Measurements from ENCODE around the gene ANKS1B.
A peak's percentile ranks its signal among the peaks of the same experiment; 100 is the strongest.

ANKS1B gene

DNA sequence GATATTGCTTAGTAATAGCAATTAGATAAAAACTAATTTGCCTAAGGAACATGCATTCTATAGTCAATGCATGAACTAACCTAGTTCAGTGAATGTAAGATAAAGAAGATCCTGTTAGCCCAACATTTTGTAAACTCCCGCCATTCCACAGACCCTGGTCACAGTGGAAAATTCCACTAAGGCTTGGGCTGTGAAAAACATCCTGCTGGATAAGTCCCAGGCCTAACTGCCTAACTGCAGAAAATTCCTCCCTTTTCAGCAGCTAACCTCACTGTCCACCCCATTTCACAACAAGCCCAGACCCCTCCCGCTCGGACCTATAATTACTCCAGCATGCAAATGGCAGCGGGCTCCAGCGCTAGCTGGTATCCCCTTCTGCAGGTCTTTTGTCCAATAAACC is 435.1 kb downstream of the ANKS1B start:
- no peak for FAIRE-seq

DNA sequence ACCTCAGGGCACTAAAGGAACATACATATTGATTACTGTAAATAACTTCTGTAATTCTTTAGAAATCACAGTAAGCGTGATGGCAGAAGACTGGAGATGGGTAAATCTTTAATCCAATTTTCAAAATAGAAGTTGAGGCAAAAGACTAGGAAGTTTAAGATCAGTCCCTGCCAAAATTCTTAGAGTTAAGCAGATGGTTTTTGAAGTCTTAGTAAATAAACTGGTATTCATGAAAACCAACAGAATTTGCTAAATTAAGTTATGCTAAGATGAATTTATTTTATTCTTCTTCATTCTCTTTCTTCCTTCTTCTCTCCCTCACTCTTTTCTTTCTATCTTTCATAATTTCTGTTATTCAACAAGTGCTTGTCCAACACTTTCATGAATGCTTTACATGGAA is 435.5 kb downstream of the ANKS1B start:
- no peak for FAIRE-seq

DNA sequence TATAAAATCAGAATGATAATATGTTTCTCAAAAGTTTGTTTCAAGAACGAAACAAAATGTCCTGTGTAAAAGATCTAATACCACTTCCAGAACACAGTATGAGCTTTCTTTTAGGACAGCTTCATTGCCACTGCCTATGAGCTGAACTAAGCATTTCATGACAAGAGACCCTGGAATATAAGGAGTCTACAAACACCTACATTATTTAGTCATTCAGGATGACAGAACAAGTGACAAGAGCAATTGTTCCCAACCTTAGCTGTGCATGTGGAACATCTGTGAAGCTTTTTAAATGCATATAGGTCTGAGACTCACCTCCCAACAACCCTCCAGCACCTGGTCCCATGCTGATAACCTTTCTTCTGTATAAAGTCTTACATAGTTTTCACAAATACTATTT is 440.3 kb downstream of the ANKS1B start:
- no peak for FAIRE-seq

DNA sequence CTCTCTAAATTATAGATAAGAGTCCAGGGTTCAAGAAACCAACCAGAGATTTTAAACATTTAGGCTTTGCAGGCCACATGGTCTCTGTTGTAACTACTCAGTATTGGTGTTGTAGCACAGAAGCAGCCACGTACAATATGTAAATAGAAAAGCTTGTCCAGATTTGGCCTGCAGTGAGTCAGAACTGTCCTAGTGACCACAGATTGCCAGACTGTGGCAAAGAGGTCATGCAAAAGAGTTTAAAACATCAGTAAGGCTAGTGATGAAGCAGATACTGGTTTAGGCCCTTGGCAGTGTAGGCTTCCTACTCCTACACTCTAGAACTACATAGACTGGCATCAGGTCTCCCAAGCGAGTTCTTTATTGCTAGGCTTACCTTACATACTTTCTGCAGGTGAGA is 454.8 kb downstream of the ANKS1B start:
- no peak for FAIRE-seq

DNA sequence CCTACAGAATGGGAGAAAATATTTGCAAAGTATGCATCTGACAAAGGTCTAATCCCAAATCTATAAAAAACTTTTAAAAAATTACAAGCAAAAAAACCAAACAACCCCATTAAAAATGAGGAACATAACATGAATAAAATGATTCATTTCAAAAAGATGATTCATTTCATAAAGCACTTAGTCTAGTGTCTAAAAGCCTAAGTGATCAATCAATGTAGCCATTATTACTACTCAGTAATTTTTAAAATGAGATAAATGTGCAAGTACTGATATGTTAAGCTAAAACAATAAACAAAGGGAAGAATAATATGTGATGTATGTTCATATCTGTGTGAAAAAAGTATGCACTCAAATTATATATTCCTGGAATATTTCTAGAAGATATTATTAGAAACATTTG is 456.3 kb downstream of the ANKS1B start:
- peak; percentile 14 for FAIRE-seq

DNA sequence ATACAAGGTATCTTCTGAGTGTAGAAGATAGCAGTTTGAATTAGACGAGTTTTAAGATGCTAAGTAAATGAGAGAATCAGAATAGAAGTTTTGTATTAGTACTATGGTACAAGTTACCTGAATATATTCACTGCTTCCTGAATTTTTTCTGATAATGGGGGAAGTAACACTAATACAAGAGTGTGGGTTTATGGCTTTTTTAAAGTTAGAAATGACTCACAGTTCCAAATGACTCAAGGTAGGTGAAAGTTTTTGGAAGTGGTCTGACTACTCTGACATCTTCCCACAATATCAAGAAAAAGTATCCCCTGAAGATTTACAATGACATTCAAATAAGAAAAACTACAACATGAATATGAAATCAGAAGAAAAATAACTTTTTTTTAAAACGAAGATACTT is 460.9 kb downstream of the ANKS1B start:
- FAIRE-seq = no peak

DNA sequence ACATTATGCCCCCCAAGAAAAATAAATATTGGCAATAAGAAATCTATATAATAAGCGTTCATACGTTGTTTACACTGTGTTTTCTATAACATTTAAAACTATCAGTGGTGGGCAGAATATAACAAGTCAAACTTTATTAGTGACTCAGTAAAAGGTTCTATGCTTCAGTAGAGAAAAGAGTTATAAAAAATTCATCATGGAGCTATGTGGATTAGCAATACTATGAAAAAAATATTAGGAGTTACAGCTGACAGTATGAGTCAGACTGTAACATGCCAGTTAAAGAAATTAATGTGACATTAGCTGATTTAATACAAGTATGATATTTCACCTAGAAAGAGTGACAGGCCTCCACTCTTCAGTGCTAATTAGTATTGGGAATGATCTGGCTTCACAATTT is 462.3 kb downstream of the ANKS1B start:
- FAIRE-seq = no peak

DNA sequence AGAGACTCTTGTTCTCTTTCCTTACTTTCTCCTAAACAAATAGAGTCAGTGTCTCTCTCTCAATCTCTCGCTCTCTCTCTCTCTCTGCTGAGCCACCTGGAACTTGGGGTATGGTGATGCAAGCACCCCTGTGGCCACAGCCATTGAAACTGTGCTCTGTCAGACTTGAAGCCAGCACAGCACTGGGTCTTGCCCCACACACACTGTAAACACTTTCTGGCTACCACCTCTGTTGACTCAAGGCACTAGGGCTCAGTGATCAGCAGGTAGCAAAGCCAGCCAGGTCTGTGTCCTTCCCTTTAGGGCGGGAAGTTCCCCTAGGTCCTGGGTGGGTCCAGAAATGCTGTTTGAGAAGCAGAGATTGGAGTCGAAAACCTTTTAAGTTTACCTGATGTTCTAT is 463.1 kb downstream of the ANKS1B start:
- FAIRE-seq = no peak

DNA sequence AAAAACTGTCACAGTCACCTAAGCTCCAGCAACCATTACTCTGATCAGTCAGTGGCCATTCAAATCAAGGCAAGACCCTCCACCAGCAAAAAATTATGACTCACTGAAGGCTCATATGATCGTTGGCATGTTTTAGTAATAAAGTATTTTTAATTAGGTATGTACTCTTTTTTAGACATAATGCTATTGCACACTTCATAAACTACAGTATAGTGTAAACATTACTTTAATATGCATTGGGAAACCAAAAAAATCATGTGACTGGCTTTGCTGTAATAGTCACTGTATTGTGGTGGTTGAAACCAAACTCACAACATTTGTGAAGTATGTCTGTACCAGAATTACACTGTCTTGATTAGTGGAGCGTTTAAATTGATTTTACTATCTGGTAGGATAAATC is 471.7 kb downstream of the ANKS1B start:
- FAIRE-seq = no peak

DNA sequence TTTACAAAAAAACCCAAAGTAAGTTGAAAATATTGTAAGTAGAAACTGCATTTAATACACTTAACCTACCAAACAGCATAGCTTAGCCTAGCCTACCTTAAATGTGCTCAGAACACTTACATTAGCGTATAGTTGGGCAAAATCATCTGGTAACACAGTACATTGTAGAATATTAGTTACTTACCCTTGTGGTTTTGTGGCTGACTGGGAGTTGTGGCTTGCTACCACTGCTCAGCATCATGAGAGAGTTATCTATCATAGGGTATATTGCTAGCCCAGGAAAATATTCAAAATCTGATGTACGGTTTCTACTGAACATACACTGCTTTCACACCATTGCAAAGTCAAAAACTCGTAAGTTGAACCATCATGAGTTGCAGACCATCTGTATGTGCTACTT is 478.9 kb downstream of the ANKS1B start:
- FAIRE-seq = no peak

DNA sequence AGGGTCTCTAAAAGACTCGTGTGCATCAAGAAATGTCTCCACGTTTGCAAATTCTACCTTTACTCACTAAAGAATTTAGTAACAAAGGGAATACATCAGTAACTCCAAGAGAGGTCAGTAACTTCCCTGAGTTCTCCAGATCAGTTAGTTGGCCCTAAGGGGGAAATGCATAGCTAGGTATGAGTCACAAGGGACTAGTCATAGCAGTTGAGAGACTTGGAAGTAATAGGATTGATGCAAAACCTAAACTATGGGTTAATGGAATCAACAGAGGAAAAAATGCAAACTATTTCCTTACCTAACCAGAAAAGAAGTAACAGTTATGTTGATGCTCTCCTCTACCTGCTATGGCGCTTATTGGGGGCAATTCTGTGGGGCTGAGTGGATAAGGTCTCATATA is 486.0 kb downstream of the ANKS1B start:
- no peak for FAIRE-seq

DNA sequence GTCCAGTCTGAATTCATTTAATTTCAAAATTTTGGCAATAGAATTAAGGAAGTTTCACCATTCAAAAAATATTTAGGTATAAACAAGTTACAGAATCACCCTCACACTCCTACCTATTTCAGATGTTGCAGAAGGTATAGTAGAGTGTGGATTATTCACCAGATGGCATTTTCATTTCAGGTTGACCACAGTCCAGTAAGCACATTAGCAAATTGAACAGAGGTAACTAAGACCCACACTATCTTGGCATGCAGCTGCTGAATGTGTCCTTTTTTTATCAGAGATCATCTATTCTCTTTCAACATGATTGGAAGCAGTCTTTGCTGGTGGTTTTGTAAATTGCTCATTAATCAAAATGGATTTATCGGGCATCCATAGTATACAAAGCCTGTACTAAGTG is 488.9 kb downstream of the ANKS1B start:
- FAIRE-seq = no peak

DNA sequence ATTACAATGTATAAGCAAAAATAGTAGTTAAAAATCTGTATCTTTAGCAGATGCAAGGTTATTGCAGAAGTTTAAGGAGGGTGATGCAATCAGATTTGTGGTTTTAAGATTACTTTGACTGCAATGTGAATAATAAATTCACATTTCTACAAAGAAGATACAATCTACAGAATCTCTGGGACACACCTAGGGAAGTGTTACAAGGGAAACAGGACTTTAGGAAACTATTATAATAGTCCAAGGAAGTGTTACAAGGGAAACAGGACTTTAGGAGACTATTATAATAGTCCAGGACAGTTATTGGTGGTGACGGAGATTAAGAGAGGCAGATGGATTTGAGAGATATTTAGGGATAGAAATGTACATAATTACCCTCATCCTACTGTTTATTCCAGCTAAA is 491.5 kb downstream of the ANKS1B start:
- no peak for FAIRE-seq

DNA sequence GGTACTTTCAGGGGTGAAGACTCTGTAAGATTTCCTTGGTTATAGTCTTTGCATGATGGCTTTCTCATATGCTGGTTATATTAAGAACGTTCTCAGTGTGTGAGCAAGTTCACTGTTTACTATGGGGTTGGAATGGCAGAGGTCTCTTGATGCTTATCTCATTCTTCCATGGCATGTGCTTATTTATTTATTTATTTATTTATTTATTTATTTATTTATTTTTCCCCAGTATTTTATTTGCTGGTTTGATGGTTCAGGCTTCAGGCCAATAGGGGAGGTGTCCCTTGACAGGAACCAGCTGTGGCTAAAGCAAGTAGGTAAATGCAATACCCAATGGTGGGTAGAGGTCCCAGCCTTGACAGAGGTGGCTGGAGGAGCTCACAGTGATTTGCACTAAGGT is 498.5 kb downstream of the ANKS1B start:
- FAIRE-seq = no peak

DNA sequence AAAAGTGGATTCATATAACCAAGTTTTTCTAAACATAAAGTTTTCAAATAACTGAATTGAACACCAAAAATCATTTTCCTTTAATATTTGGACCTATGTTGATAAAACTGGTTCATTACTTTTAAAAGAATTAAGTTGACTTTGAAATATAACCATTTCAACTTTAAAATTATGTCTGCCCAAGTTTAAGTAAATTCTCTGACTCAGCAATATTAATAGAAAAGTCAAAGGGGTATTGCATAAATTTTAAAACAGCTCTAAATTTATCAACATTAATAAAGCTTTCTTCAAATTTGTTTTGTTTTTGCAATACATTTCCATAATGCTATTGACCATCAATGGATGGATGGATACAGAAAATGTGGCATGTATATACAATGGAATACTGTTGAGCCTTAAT is 505.6 kb downstream of the ANKS1B start:
- no peak for FAIRE-seq

DNA sequence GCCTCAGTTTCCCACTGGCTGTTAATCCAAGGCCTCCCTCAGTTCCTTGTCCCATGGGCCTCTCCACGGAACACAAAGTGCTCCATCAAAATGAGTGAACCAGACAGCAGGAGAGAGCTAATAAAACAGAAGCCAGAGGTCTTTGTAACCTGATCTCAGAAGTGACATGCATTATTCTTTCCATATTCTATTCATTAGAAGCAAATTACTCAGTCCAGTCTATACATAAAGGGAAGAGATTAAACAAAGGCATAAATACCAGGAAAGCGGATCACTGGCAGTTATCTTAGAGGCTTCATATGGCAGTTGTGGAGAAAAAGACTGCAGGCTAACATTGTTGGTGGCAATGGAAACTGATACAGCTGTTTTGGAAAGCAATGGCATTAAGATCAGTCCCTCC is 507.8 kb downstream of the ANKS1B start:
- FAIRE-seq = no peak

DNA sequence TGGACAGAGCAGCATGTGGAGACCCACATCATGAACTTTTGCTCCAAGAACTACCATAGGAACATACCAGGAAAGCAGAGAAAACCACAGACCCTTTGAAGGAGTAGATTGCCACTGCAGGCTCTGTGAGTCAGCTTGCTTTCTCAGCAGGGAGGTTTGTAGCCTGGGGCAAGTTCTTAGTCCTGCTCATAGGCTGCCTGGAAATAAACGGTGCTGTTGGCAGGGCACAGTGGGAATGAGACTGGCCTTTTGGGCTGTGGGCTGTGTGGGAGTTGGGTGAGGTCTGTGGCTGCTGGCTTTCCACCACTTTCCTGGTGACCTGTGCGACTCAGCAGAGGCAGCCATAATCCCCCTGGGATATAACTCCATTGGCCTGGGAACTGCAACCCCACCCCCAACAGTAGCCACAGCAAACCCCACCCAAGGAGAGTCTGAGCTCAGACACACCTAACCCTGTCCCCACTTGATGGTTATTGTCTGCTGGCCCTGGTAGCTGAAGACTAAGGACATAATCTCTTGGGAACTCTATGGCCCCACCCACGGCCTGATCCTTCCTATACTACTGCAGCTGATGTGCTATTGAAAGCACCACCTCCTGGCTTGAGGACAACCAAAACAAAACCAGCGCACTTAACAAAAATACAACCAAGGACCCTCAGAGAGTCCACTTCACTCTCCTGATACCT is 529.2 kb downstream of the ANKS1B start:
- no peak for FAIRE-seq

DNA sequence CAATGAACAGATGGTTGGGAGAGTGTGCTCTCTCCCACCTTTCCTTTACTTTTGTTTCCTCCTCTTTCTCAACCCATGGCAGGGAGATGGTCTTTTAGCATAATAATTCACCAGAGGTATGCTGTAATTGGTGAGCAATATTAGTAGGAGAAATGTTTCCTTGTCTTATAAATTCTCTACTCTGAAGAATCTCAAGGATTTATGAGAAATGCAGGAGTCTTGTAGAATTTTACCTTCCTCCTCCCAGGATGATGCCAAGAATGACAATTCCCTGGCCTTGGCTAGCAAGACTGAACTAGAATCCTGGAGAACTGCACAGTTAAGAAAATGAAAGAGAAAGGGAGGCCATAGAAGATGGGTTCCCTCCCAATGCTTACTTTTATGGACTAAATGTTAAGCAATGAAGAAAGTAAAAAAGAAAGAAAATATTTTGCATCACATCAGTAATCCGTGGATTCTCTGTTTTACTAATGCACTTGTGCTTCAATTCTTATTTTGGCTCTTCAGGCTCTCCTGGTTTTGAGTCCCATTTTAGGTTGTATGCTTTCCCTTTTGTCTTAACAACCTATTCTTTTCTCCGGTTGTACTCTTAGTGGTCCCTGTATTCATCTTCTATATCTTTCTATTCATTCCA is 530.1 kb downstream of the ANKS1B start:
- no peak for FAIRE-seq

DNA sequence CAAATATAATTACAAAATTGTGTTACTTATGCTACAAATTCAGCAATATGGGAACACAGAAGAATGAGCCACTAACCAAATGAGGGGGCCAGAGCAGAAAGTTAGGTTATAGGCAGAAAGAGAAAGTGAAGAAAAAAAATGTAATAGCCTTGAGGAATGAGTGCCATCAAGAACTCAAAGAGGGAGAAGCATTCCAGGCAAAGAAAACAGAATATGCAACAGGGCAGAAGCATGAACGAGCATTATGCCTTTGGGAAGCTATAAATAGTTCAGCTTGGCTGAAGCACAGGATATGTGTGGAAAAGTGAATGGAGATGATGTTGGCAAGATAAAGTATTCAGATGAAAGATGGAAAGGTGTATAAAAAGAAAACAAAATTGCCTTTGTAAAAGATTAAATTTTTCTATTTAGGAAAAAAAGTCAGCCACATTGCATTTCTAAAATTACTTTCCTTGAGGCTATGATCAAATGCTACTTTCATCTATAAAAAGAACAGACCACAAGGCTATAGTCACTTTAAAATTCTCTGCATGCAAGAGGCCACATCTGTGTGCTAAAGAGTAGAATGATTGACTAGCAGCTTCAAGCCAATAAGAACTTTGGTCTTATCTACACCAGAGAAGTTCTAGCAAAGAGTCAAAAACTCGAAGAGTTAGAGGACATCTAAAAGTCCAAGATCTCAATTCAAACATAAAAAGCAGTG is 530.7 kb downstream of the ANKS1B start:
- FAIRE-seq = no peak

DNA sequence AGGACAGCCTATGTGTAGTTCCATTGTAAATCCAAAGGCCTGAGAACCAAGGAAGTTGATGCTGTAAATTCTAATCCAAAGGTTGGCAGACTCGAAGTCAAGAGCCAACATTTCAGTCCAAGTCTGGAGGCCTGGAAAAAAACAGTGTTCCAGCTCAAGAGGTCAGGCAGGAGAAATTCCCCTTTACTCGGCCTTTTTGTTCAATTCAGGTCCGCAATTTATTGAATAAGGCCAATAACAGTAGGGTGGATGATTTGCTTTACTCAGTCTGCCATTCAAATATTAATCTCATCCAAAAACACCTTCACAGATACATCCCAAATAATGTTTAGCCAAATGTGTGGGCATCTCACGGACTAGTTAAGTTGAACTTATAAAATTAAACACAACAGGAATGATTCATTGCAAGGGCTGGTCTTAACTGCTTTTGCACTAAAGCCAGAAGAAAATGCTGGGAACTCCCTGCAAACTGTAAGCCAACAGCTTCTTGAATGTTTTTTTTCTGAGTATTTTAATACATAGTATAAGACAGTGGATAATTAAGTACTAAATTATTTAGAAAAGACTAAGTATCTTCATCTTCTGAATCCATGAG is 534.6 kb downstream of the ANKS1B start:
- no peak for FAIRE-seq

DNA sequence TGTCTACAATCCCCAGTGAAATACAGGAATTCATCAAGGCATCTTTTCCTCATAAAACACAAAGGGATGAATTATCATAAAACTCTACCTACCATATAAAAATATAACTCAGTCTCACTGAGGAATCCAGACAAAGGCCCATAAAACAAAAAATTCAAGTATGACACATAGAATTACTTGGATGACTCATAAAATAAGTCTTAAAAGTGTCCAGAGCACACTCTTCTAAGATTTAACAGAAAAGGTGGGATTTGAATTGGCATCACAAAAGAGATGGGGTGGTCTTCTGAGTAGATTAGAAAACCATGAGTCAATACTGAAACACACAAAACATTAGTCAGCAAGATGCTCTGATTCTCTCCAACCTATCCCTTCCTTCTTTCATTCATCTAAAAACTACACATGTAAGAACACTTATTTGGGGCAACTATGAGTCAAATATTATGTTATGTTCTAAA is 539.8 kb downstream of the ANKS1B start:
- no peak for FAIRE-seq

DNA sequence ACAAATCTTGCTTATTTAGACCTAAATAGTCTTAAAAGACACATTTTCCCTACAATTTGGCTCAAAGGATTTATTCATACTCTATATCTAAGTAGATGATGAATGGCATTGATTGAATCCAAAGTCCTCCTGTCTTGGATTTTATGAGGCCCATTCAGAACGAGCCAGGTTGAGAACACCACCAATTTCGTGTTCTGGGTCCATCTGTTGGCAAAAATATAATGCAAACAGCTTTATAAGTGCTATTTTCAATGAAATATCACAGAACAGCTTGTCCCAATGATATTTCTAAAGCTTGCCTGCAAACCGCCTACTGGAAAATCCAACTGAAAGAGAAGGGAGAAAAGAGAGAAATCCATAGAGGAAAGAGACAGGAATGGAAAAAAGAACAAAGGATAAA is 542.0 kb downstream of the ANKS1B start:
- FAIRE-seq = no peak

DNA sequence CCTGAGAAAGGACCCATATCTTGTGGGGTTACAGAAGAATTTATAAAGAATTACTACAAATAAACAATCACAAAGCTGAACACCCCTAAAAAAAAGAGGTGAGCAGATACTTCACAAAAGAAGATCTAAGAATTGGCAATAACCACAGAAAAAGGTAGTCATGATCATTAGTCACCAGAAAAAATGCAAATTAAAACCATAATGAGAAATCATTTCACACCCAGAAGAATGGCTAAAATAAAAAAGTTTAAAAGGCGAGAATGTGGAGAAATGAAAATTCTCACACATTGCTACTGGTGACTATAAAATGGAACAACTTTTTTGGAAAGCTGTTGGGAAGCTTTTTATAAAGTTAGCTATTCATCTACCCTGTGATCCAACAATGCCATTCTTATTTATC is 545.3 kb downstream of the ANKS1B start:
- no peak for FAIRE-seq

DNA sequence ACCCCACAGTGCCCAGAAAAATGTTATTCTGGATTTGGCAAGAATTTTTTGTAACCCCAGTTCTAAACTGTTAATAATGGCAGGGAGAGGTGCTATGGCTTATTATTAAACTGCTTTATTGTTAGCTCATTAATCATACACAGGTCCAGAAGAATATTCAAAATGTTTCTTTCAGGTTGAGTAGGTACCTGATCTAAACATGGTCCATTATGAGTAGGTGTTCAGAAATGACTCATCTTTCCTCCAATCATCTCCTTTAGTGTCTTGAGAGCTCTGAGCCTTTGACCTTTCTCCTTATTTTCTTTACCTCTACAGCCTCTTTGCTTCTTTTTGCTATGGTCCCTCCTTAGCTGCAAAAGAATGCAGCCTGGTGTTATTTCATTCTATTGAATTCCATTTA is 548.2 kb downstream of the ANKS1B start:
- no peak for FAIRE-seq

Measured in A204.1 (cell line).